Smooth muscle cell (in vitro differentiated cells): ENCODE data around the gene ACOT2. TPM values are rescaled to one million over a fixed set of nuclear protein-coding genes. Genes with fewer than 3 reads are reported as not detected.

ENCODE experiments used
- DNase-seq: peaks from one replicate; lab custom pipeline; 2025; ENCODE audit not compliant: unreplicated experiment; lab: John Stamatoyannopoulos, UW
- H2AFZ ChIP-seq: fragments of 200-600 bp; sonication (generic); 2 replicates; pipeline ENCODE4 v1.6.0; 2016; ENCODE audit warnings: antibody characterized with exemption, low read depth, mild to moderate bottlenecking
- H3F3A ChIP-seq: fragments of 200-600 bp; sonication (generic); 2 replicates; pipeline ENCODE4 v1.6.0; 2017; ENCODE audit warnings: antibody characterized with exemption, low read depth
- H3K27ac ChIP-seq: fragments of 200-600 bp; sonication (generic); 2 replicates; pipeline ENCODE4 v1.5.1; 2016; ENCODE audit warnings: low read depth, mild to moderate bottlenecking
- H3K27me3 ChIP-seq: fragments of 200-600 bp; sonication (generic); 2 replicates; pipeline ENCODE4 v1.6.1; 2016; ENCODE audit warnings: low read depth, mild to moderate bottlenecking
- H3K36me3 ChIP-seq: fragments of 200-600 bp; sonication (generic); 2 replicates; pipeline ENCODE4 v1.5.1; 2016; ENCODE audit warnings: low read depth
- H3K4me1 ChIP-seq: fragments of 200-600 bp; sonication (generic); 2 replicates; pipeline ENCODE4 v1.5.1; 2016; ENCODE audit warnings: low read depth
- H3K4me2 ChIP-seq: fragments of 200-600 bp; sonication (generic); 2 replicates; pipeline ENCODE4 v1.6.0; 2016; ENCODE audit warnings: mild to moderate bottlenecking
- H3K4me3 ChIP-seq: fragments of 200-600 bp; sonication (generic); 2 replicates; pipeline ENCODE4 v1.5.1; 2016; ENCODE audit warnings: mild to moderate bottlenecking
- H3K79me2 ChIP-seq: fragments of 200-600 bp; sonication (generic); 2 replicates; pipeline ENCODE4 v1.6.0; 2016; ENCODE audit warnings: low read depth, mild to moderate bottlenecking
- H3K9ac ChIP-seq: fragments of 200-600 bp; sonication (generic); 2 replicates; pipeline ENCODE4 v1.6.0; 2016; ENCODE audit warnings: low read depth
- H3K9me3 ChIP-seq: fragments of 200-600 bp; sonication (generic); replicated peaks from 2 replicates; pipeline ENCODE4 v1.5.1; 2016; ENCODE audit warnings: low read depth
- H4K20me1 ChIP-seq: fragments of 200-600 bp; sonication (generic); 2 replicates; pipeline ENCODE4 v1.6.0; 2016; ENCODE audit warnings: low read depth
- CTCF ChIP-seq: fragments of 200-600 bp; sonication (generic); IDR thresholded peaks from 2 replicates; pipeline ENCODE4 v1.5.1; 2017; ENCODE audit warnings: borderline replicate concordance, mild to moderate bottlenecking, antibody characterized with exemption; ENCODE audit not compliant: insufficient read depth, poor library complexity, severe bottlenecking
- WGBS: methylation state at CpG from one replicate; pipeline ENCODE4 v1.1.7; 2016; ENCODE audit warnings: low lambda C conversion rate; 5-methylcytosine and 5-hydroxymethylcytosine counted together
- polyA plus RNA-seq: library from polyadenylated mRNA; unstranded; fragments of >200 nt; fragmentation: Nextera tagmentation; extraction: Ambion mirVana; gene quantifications from 2 replicates; pipeline ENCODE4 v1.2.1, GENCODE V29; 2016
- total RNA-seq: library from RNA; depleted of rRNA; stranded (reverse); fragments of >200 nt; gene quantifications from 2 replicates; pipeline ENCODE4 v1.2.3, GENCODE V29; 2014

The ACOT2 gene
- total and polyA plus RNA-seq, 2 experiments from 2014 or later, result 14.7 to 20.5 TPM

GRCh38 chr14:73594491-73594890 lies 25.5 kb downstream of the ACOT2 start:
- Histone ChIP-seq H3K9me3 (no peaks in the 10 kb centered on the region), H2AFZ (no peak overlapping the region), H4K20me1 (no peaks in the 10 kb centered on the region), H3K27me3 (peaks cover 7% of the 10 kb centered on the region), H3K36me3 (no peaks in the 10 kb centered on the region), H3K4me2 (no peak overlapping the region), H3K4me1 (no peaks in the 10 kb centered on the region), H3K27ac (no peak overlapping the region), H3K4me3 (no peak overlapping the region), H3K79me2 (no peaks in the 10 kb centered on the region), H3F3A (no peaks in the 10 kb centered on the region), H3K9ac (no peak overlapping the region)
- DNase-seq, result no peak
- 91% methylated on average over 9 of the region's 9 CpGs for WGBS
- TF ChIP-seq CTCF, result no peak

- Histone ChIP-seq H3K4me2 (no peak overlapping the region), H3K79me2 (no peaks in the 10 kb centered on the region), H3K9me3 (no peaks in the 10 kb centered on the region), H2AFZ (no peak overlapping the region), H3K36me3 (no peaks in the 10 kb centered on the region), H3K4me3 (no peak overlapping the region), H3F3A (no peaks in the 10 kb centered on the region), H3K27me3 (peaks cover 12% of the 10 kb centered on the region), H3K9ac (no peak overlapping the region), H3K27ac (no peak overlapping the region), H3K4me1 (no peaks in the 10 kb centered on the region), H4K20me1 (no peaks in the 10 kb centered on the region)
- no peak for TF ChIP-seq CTCF
- no peak for DNase-seq
Measured at GRCh38 chr14:73599499-73599898, 30.5 kb downstream of the ACOT2 start.

GRCh38 chr14:73602994-73603393 lies 34.0 kb downstream of the ACOT2 start:
- no peak for DNase-seq
- 82% methylated on average over 3 of the region's 3 CpGs for WGBS

More at GRCh38 chr14:73602994-73603393, 34.0 kb downstream of the ACOT2 start:
- no peak for TF ChIP-seq CTCF
- no peaks in the 10 kb centered on the region for H3K79me2 ChIP-seq
- H3K4me2 ChIP-seq, result no peak overlapping the region
- H4K20me1 ChIP-seq, result no peaks in the 10 kb centered on the region
- H3K4me3 ChIP-seq, result no peak overlapping the region
- no peaks in the 10 kb centered on the region for H3K4me1 ChIP-seq
- H2AFZ ChIP-seq, result no peak overlapping the region
- no peak overlapping the region for H3K9ac ChIP-seq
- H3K9me3 ChIP-seq, result no peaks in the 10 kb centered on the region
- no peaks in the 10 kb centered on the region for H3F3A ChIP-seq
- H3K27ac ChIP-seq, result no peak overlapping the region
- peaks cover 12% of the 10 kb centered on the region for H3K27me3 ChIP-seq
- no peaks in the 10 kb centered on the region for H3K36me3 ChIP-seq
